ENCODE measurements around the gene LDLRAD4. TPM values are rescaled to one million over a fixed set of nuclear protein-coding genes. Genes with fewer than 3 reads are reported as not detected.
"Not testable (repeated sequence)": the region's sequence is repeated elsewhere in the genome, so short reads cannot be mapped to it uniquely, and the experiment has no call there.

The LDLRAD4 gene
- total RNA-seq, 1 experiment from 2014 or later, result 0.68 TPM

DNA sequence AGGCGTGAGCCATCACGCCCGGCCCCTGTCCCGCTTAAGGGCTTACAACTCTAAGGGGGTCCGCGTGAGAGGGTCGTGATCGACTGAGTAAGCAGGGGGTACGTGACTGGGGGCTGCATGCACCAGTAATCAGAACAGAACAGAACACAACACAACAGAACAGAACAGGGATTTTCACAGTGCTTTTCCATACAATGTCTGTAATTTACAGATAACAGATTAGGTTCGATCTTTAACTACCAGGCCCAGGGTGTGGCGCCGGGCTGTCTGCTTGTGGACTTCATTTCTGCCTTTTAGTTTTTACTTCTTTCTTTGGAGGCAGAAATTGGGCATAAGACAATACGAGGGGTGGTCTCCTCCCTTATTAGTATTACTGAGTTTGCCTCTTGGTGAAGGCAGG, 458.8 kb downstream of the LDLRAD4 start:
- not testable (repeated sequence) for H3K9me3 ChIP-seq (replicated peaks); H3K4me1 ChIP-seq (replicated peaks); H3K27ac ChIP-seq; DNase-seq (ENCODE audit: low read depth in 1 of 2, low spot score in 2 of 2); H3K27me3 ChIP-seq (replicated peaks); H3K4me3 ChIP-seq
- H3K36me3 ChIP-seq, result peaks cover 16% of the 10 kb centered on the region

DNA sequence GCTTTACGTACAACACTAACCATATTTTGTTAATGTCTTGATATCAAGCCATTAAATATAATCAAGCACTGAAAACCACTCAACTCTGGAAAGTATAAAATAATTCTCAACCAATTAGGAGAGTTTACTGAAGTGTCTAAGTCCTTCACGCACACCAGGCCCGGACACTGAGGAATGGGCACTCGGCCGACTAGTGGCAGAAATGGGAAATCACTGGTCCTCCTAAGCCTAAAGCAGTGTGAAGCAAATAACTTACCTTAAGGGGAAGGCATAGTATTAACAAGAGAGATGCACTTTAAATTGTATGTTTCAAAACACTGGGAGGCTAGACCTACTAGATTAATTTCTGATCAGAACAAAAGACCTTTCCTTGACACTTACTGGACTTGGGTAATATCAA, 462.1 kb downstream of the LDLRAD4 start:
- H3K4me3 ChIP-seq, result no peak overlapping the region
- H3K27ac ChIP-seq, result no peak overlapping the region
- H3K27me3 ChIP-seq (replicated peaks), result no peaks in the 10 kb centered on the region
- 0 out of 2 replicates have a peak, but pooled peaks cover 3% of the 10 kb centered on the region for H3K9me3 ChIP-seq (replicated peaks)
- no peaks in the 10 kb centered on the region for H3K4me1 ChIP-seq (replicated peaks)
- H3K36me3 ChIP-seq, result peaks cover 14% of the 10 kb centered on the region
- no peak for DNase-seq (ENCODE audit: low read depth in 1 of 2, low spot score in 2 of 2)

DNA sequence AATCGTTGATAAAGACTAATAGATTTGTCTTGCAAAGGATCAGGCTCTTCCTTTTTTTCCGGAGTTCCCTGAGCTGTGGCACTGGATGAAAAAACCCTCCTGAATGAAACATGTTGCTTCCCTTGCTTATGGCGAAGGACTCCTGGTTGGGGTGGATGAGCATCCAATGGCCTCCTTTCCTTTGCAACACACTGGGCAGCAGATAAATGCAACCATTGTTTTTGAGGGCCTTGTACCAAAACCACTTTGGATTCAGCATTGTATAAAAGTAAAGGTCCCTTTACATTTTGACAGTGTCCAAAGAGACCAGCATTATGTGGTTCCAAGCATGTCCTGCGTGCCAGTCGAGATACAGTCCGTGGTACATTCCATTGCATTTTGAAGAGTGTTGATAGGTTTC, 463.1 kb downstream of the LDLRAD4 start:
- DNase-seq (ENCODE audit: low read depth in 1 of 2, low spot score in 2 of 2), result no peak

GRCh38 chr18:13684546-13684945, 466.0 kb downstream of the LDLRAD4 start:
- Histone ChIP-seq H3K27me3 (replicated peaks) (no peaks in the 10 kb centered on the region), H3K4me1 (replicated peaks) (no peaks in the 10 kb centered on the region), H3K36me3 (peaks cover 14% of the 10 kb centered on the region), H3K27ac (no peak overlapping the region), H3K4me3 (no peak overlapping the region), H3K9me3 (replicated peaks) (peaks cover 3% of the 10 kb centered on the region; the same call in 1 of the 2 replicates)
- no peak for DNase-seq (ENCODE audit: low read depth in 1 of 2, low spot score in 2 of 2)

More for the DNA sequence above, 463.1 kb downstream of the LDLRAD4 start:
- H3K4me3 ChIP-seq, result no peak overlapping the region
- H3K4me1 ChIP-seq (replicated peaks), result no peaks in the 10 kb centered on the region
- H3K9me3 ChIP-seq (replicated peaks), result 0 out of 2 replicates have a peak, but pooled peaks cover 3% of the 10 kb centered on the region
- H3K27ac ChIP-seq, result no peak overlapping the region
- H3K27me3 ChIP-seq (replicated peaks), result no peaks in the 10 kb centered on the region
- peaks cover 14% of the 10 kb centered on the region for H3K36me3 ChIP-seq

DNA sequence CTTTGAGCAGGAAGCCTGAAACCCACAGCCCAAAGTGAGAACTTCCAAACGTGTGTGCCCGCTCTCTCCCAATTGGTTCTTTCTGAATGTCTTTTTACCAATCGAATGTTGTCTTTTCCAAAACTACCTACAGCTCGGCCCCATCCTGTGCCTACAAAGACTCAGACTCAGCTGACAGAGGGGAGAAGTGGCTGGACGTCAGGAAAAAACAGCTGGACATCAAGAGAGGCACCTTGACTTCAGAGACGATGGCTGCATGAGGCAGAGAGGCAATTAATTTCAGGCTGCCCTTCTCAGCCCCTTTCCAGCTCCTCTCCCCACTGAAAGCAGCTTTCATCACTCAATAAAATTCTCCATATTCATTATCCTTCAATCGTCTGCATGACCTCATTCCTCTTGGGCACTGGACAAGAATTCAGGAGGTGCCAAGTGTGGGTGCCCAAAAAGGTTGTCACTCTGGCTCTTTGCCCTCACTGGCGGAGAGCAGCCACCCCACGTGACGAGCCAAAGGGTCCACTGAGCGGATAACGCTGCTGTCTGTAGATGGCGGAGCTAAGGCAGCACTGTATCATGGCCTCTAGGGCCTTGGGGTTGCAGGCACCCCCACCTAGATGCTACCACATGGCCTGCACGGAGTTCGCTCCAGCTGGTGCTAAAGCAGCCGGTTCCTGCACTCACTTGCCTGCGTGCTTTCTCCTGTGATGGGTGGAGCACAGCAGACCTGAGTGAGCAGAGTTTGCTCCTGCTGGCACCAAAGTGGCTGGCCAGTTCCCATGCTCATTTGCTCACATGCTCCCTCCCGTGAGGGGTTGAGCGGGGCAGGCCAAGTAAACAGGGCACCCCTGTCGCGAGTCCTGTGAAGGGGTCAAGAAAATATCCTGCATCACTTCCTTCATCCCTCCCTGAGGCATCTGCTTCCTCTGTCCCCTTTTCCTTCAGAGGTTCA, 469.9 kb downstream of the LDLRAD4 start:
- Histone ChIP-seq H3K27ac (no peak overlapping the region), H3K9me3 (replicated peaks) (peaks cover 3% of the 10 kb centered on the region; the same call in 1 of the 2 replicates), H3K4me3 (no peak overlapping the region), H3K4me1 (replicated peaks) (no peaks in the 10 kb centered on the region), H3K27me3 (replicated peaks) (no peaks in the 10 kb centered on the region), H3K36me3 (no peaks in the 10 kb centered on the region)
- no peak for DNase-seq (ENCODE audit: low read depth in 1 of 2, low spot score in 2 of 2)

DNA sequence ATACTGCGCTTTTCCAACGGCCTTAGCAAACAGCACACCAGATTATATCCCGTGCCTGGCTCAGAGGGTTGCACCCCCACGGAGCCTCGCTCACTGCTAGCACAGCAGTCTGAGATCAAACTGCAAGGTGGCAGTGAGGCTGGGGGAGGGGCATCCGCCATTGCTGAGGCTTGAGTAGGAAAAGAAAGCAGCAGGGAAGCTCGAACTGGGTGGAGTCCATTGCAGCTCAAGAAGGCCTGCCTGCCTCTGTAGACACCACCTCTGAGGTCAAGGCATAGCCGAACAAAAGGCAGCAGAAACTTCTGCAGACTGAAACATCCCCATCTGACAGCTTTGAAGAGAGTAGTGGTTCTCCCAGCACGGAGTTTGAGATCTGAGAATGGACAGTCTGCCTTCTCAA, 471.5 kb downstream of the LDLRAD4 start:
- H3K4me3 ChIP-seq; H3K36me3 ChIP-seq; DNase-seq (ENCODE audit: low read depth in 1 of 2, low spot score in 2 of 2); H3K27me3 ChIP-seq (replicated peaks); H3K4me1 ChIP-seq (replicated peaks); H3K27ac ChIP-seq; H3K9me3 ChIP-seq (replicated peaks): not testable (repeated sequence)

DNA sequence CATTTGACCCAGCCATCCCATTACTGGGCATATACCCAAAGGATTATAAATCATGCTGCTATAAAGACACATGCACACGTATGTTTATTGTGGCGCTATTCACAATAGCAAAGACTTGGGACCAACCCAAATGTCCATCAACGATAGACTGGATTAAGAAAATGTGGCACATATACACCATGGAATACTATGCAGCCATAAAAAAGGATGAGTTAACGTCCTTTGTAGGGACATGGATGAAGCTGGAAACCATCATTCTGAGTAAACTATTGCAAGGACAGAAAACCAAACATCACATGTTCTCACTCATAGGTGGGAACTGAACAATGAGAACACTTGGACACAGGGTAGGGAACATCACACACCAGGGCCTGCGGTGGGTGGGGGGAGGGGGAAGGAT, 476.8 kb downstream of the LDLRAD4 start:
- H3K9me3 ChIP-seq (replicated peaks); H3K4me3 ChIP-seq; H3K4me1 ChIP-seq (replicated peaks); DNase-seq (ENCODE audit: low read depth in 1 of 2, low spot score in 2 of 2); H3K27me3 ChIP-seq (replicated peaks); H3K27ac ChIP-seq; H3K36me3 ChIP-seq: not testable (repeated sequence)

DNA sequence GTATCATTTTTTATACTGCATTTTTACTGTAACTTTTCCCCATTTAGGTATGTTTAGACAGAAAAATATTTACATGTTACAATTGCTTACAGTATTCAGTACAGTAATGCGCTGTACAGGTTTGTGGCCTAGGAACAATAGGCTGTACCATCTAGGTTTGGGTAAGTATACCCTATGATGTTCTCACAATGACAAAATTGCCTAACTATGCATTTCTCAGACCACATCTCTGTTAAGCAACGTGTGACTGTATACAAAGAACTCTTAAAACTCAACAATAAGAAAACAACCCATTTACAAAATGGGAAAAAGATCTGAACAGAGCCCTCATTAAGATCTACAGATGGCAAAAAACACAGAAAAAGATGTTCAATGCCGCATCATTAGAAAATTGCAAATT, 478.4 kb downstream of the LDLRAD4 start:
- no peak overlapping the region for H3K27ac ChIP-seq
- peaks cover 6% of the 10 kb centered on the region for H3K9me3 ChIP-seq (replicated peaks)
- no peak for DNase-seq (ENCODE audit: low read depth in 1 of 2, low spot score in 2 of 2)
- no peaks in the 10 kb centered on the region for H3K4me1 ChIP-seq (replicated peaks)
- H3K4me3 ChIP-seq, result no peak overlapping the region
- H3K36me3 ChIP-seq, result no peaks in the 10 kb centered on the region
- H3K27me3 ChIP-seq (replicated peaks), result no peaks in the 10 kb centered on the region

DNA sequence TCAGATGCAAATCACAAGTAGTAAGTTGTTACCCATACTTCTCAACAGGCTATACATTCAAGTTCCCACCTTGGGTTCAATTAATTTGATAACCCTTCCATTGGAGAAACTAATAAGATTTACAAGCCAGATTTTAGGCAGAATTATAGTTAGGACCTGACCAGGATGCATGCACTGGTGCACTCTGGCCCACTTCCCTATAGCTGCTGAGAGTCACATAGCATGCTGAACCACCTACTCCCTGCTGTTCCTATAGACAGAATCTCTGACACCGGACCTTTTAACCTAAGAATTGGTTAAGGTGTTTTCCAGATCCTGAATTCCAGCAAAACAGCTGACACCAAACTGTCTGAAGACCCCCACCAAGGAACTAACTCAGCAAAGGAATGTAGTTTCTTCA, 481.6 kb downstream of the LDLRAD4 start:
- no peak overlapping the region for H3K27ac ChIP-seq
- peaks cover 5% of the 10 kb centered on the region; the same call in 1 of the 2 replicates for H3K36me3 ChIP-seq
- peaks cover 18% of the 10 kb centered on the region for H3K9me3 ChIP-seq (replicated peaks)
- H3K4me1 ChIP-seq (replicated peaks), result no peaks in the 10 kb centered on the region
- DNase-seq (ENCODE audit: low read depth in 1 of 2, low spot score in 2 of 2), result no peak
- H3K27me3 ChIP-seq (replicated peaks), result no peaks in the 10 kb centered on the region
- no peak overlapping the region for H3K4me3 ChIP-seq

Other genes with a start within 250 kb of the LDLRAD4 start
- gene CEP192, start 227.4 kb upstream of the LDLRAD4 start, total RNA-seq (2014; rRNA removed; shearing (Covaris generic)), result 35.9 and 37.2 TPM in 2 replicates